ENCODE results near the gene IDH3G. TPM values are rescaled to one million over a fixed set of nuclear protein-coding genes. Genes with fewer than 3 reads are reported as not detected.

The IDH3G gene
- total RNA-seq, 2 experiments from 2014 or later, result 46.8 to 47.3 TPM

- ChIA-PET POLR2A (no interaction called here), CTCF (no interaction called here)
- Histone ChIP-seq H3K36me3 (ENCODE audit: insufficient read depth, low read length) (no peaks in the 10 kb centered on the region), H3K27me3 (ENCODE audit: control insufficient read depth in 1 of 2, insufficient read depth in 2 of 2, low read length in 2 of 2) (no peaks in the 10 kb centered on the region), H3K9me3 (ENCODE audit: control insufficient read depth in 1 of 2, insufficient read depth in 1 of 2, low read length in 2 of 2) (no peaks in the 10 kb centered on the region), H3K27ac (ENCODE audit: low read depth in 1 of 2, low read length in 2 of 2) (no peak overlapping the region), H3K4me3 (ENCODE audit: low read length) (no peak overlapping the region), H3K4me1 (ENCODE audit: insufficient read depth, low read length) (no peaks in the 10 kb centered on the region)
- no peak overlapping the region for H3K4me3 Mint-ChIP-seq
- no peak overlapping the region for H3K27ac Mint-ChIP-seq
- H3K27me3 Mint-ChIP-seq, result no peaks in the 10 kb centered on the region
- TF ChIP-seq CTCF (IDR thresholded peaks at IDR 0.05), result no peak
- H3K4me1 Mint-ChIP-seq (ENCODE audit: low read depth), result no peaks in the 10 kb centered on the region
- no peaks in the 10 kb centered on the region for H3K36me3 Mint-ChIP-seq (ENCODE audit: low read depth)
- no peak for ATAC-seq (ENCODE audit: poor library complexity)
- intact Hi-C loops (cut with DNase I, micrococcal nuclease), result loop anchor here in 1 of 2 experiments (10.0 kb wide), 1 partner anchor 49 kb away; no protein-coding TSS in a partner anchor
- DNase-seq, result no peak
- no peaks in the 10 kb centered on the region for H3K9me3 Mint-ChIP-seq
Measured at GRCh38 chrX:153805436-153805835, 11.3 kb upstream of the IDH3G start.

GRCh38 chrX:153804621-153805020, 10.4 kb upstream of the IDH3G start:
- CTCF ChIA-PET, result no interaction called here
- no peaks in the 10 kb centered on the region for H3K36me3 Mint-ChIP-seq (ENCODE audit: low read depth)
- no peak overlapping the region for H3K4me3 ChIP-seq (ENCODE audit: low read length)

GRCh38 chrX:153804100-153804595, 10.0 kb upstream of the IDH3G start:
- Mint-ChIP-seq H3K36me3 (ENCODE audit: low read depth) (no peaks in the 10 kb centered on the region), H3K27me3 (no peaks in the 10 kb centered on the region), H3K9me3 (no peaks in the 10 kb centered on the region), H3K27ac (no peak overlapping the region), H3K4me1 (ENCODE audit: low read depth) (no peaks in the 10 kb centered on the region), H3K4me3 (no peak overlapping the region)
- H3K4me3 ChIP-seq (ENCODE audit: low read length), result no peak overlapping the region
- CTCF ChIA-PET, result no interaction called here
- no peaks in the 10 kb centered on the region for H3K9me3 ChIP-seq (ENCODE audit: control insufficient read depth in 1 of 2, insufficient read depth in 1 of 2, low read length in 2 of 2)
- H3K36me3 ChIP-seq (ENCODE audit: insufficient read depth, low read length), result no peaks in the 10 kb centered on the region
- DNase-seq (no peak), ATAC-seq (ENCODE audit: poor library complexity) (no peak)
- intact Hi-C loops (cut with DNase I, micrococcal nuclease), result loop anchor here in 1 of 2 experiments (10.0 kb wide), 1 partner anchor 51 kb away; no protein-coding TSS in a partner anchor
- H3K4me1 ChIP-seq (ENCODE audit: insufficient read depth, low read length), result no peaks in the 10 kb centered on the region
- POLR2A ChIA-PET, result interaction anchor here (0.9 kb wide), 1 partner anchor 15 kb away, joined by 3 read pairs; no protein-coding TSS in a partner anchor
- no peak for TF ChIP-seq CTCF (IDR thresholded peaks at IDR 0.05)
- H3K27ac ChIP-seq (ENCODE audit: low read depth in 1 of 2, low read length in 2 of 2), result no peak overlapping the region
- no peaks in the 10 kb centered on the region for H3K27me3 ChIP-seq (ENCODE audit: control insufficient read depth in 1 of 2, insufficient read depth in 2 of 2, low read length in 2 of 2)

More at GRCh38 chrX:153804621-153805020, 10.4 kb upstream of the IDH3G start:
- no peak for TF ChIP-seq CTCF (IDR thresholded peaks at IDR 0.05)
- H3K27me3 Mint-ChIP-seq, result no peaks in the 10 kb centered on the region
- no peaks in the 10 kb centered on the region for H3K9me3 Mint-ChIP-seq
- no peaks in the 10 kb centered on the region for H3K36me3 ChIP-seq (ENCODE audit: insufficient read depth, low read length)
- H3K27ac Mint-ChIP-seq, result no peak overlapping the region
- no peaks in the 10 kb centered on the region for H3K9me3 ChIP-seq (ENCODE audit: control insufficient read depth in 1 of 2, insufficient read depth in 1 of 2, low read length in 2 of 2)
- intact Hi-C loops (cut with DNase I, micrococcal nuclease), result loop anchor here in 1 of 2 experiments (10.0 kb wide), 1 partner anchor 50 kb away; no protein-coding TSS in a partner anchor
- no peak for DNase-seq
- no peak for ATAC-seq (ENCODE audit: poor library complexity)
- no peaks in the 10 kb centered on the region for H3K4me1 Mint-ChIP-seq (ENCODE audit: low read depth)
- H3K4me3 Mint-ChIP-seq, result no peak overlapping the region
- H3K4me1 ChIP-seq (ENCODE audit: insufficient read depth, low read length), result no peaks in the 10 kb centered on the region
- no peaks in the 10 kb centered on the region for H3K27me3 ChIP-seq (ENCODE audit: control insufficient read depth in 1 of 2, insufficient read depth in 2 of 2, low read length in 2 of 2)
- no peak overlapping the region for H3K27ac ChIP-seq (ENCODE audit: low read depth in 1 of 2, low read length in 2 of 2)
- POLR2A ChIA-PET, result no interaction called here

Measured in CD4-positive, alpha-beta T cell (primary cell).